Neural progenitor cell (in vitro differentiated cells): ENCODE results near the gene CXCL1. TPM values are rescaled to one million over a fixed set of nuclear protein-coding genes. Genes with fewer than 3 reads are reported as not detected.
"Not testable (repeated sequence)": the region's sequence is repeated elsewhere in the genome, so short reads cannot be mapped to it uniquely, and the experiment has no call there.

Source experiments
- DNase-seq: peaks from one replicate; pipeline ENCODE4 v3.0.0-alpha.2; 2016; ENCODE audit warnings: low spot score
- H2AFZ ChIP-seq: fragments of 200-600 bp; sonication (generic); replicated peaks from 2 replicates; pipeline ENCODE4 v1.6.1; 2016; ENCODE audit warnings: antibody characterized with exemption
- H3F3A ChIP-seq: fragments of 200-600 bp; sonication (generic); 2 replicates; pipeline ENCODE4 v1.6.1; 2016; ENCODE audit warnings: antibody characterized with exemption, low read depth
- H3K27ac ChIP-seq: fragments of 200-600 bp; sonication (generic); 2 replicates; pipeline ENCODE4 v1.5.1; 2016; ENCODE audit warnings: mild to moderate bottlenecking
- H3K27me3 ChIP-seq: fragments of 200-600 bp; sonication (generic); 2 replicates; pipeline ENCODE4 v1.6.1; 2016; ENCODE audit warnings: mild to moderate bottlenecking, moderate library complexity
- H3K36me3 ChIP-seq: fragments of 200-600 bp; sonication (generic); 2 replicates; pipeline ENCODE4 v1.5.1; 2016
- H3K4me1 ChIP-seq: fragments of 200-600 bp; sonication (generic); 2 replicates; pipeline ENCODE4 v1.6.1; 2016; ENCODE audit warnings: mixed run types
- H3K4me2 ChIP-seq: fragments of 200-600 bp; sonication (generic); 2 replicates; pipeline ENCODE4 v1.6.1; 2016
- H3K4me3 ChIP-seq: fragments of 200-600 bp; sonication (generic); 2 replicates; pipeline ENCODE4 v1.5.1; 2016
- H3K79me2 ChIP-seq: fragments of 200-600 bp; sonication (generic); 2 replicates; pipeline ENCODE4 v1.6.1; 2016; ENCODE audit warnings: low read depth
- H3K9ac ChIP-seq: fragments of 200-600 bp; sonication (generic); 2 replicates; pipeline ENCODE4 v1.6.1; 2016
- H3K9me3 ChIP-seq: fragments of 200-600 bp; sonication (generic); 2 replicates; pipeline ENCODE4 v1.5.1; 2016; ENCODE audit warnings: low read depth
- H4K20me1 ChIP-seq: fragments of 200-600 bp; sonication (generic); 2 replicates; pipeline ENCODE4 v1.6.1; 2016; ENCODE audit warnings: low read depth
- H3K27ac Mint-ChIP-seq: 3 replicates; pipeline ENCODE4 v1.8.0; 2021; ENCODE audit warnings: mixed read lengths
- H3K27me3 Mint-ChIP-seq: 2 replicates; pipeline ENCODE4 v1.8.0; 2022; ENCODE audit warnings: low read depth, mild to moderate bottlenecking, inconsistent platforms, moderate library complexity, mixed read lengths; ENCODE audit not compliant: insufficient read depth
- H3K36me3 Mint-ChIP-seq: 3 replicates; pipeline ENCODE4 v1.8.0; 2021; ENCODE audit warnings: mixed read lengths
- H3K4me1 Mint-ChIP-seq: 3 replicates; pipeline ENCODE4 v1.8.0; 2021; ENCODE audit warnings: mixed read lengths
- H3K4me3 Mint-ChIP-seq: 3 replicates; pipeline ENCODE4 v1.8.0; 2021; ENCODE audit warnings: mild to moderate bottlenecking, moderate library complexity, mixed read lengths
- H3K9me3 Mint-ChIP-seq: 3 replicates; pipeline ENCODE4 v1.8.0; 2020; ENCODE audit warnings: mixed read lengths
- EZH2 ChIP-seq: fragments of 200-600 bp; sonication (generic); IDR thresholded peaks from 2 replicates; pipeline ENCODE4 v1.6.1; 2017; ENCODE audit warnings: antibody characterized with exemption, mild to moderate bottlenecking, moderate library complexity
- EZH2phosphoT487 ChIP-seq: fragments of 200-600 bp; sonication (generic); IDR thresholded peaks from 2 replicates; pipeline ENCODE4 v1.6.1; 2017; ENCODE audit warnings: antibody characterized with exemption
- total RNA-seq: library from RNA; depleted of rRNA; stranded (reverse); fragments of >200 nt; gene quantifications from 2 replicates; pipeline ENCODE4 v1.2.3, GENCODE V29; 2015; ENCODE audit warnings: low replicate concordance
- TF ChIP-seq, protein P1 (sequence below): fragments of 200-600 bp; sonication (generic); IDR thresholded peaks from 2 replicates; pipeline ENCODE4 v1.5.1; 2017; ENCODE audit warnings: antibody characterized with exemption, mild to moderate bottlenecking

CXCL1 gene
- total RNA-seq, 1 donor from 2014 or later, result not detected

GRCh38 chr4:73897380-73898136, 28.4 kb downstream of the CXCL1 start:
- Mint-ChIP-seq H3K4me1 (peaks cover 10% of the 10 kb centered on the region), H3K36me3 (no peaks in the 10 kb centered on the region), H3K27me3 (peaks cover 4% of the 10 kb centered on the region), H3K4me3 (no peak overlapping the region), H3K9me3 (no peaks in the 10 kb centered on the region), H3K27ac (no peak overlapping the region)
- Histone ChIP-seq H2AFZ (no peak overlapping the region), H3K79me2 (no peaks in the 10 kb centered on the region), H3K9me3 (no peaks in the 10 kb centered on the region), H3K9ac (no peak overlapping the region), H3K4me3 (no peak overlapping the region), H3K27me3 (no peaks in the 10 kb centered on the region), H3K27ac (no peak overlapping the region), H3K4me2 (no peak overlapping the region), H3K36me3 (no peaks in the 10 kb centered on the region), H3F3A (no peaks in the 10 kb centered on the region), H3K4me1 (no peaks in the 10 kb centered on the region), H4K20me1 (no peaks in the 10 kb centered on the region)
- DNase-seq, result no peak
- TF ChIP-seq EZH2 (no peak), EZH2phosphoT487 (no peak)
- TF ChIP-seq, protein P1, sequence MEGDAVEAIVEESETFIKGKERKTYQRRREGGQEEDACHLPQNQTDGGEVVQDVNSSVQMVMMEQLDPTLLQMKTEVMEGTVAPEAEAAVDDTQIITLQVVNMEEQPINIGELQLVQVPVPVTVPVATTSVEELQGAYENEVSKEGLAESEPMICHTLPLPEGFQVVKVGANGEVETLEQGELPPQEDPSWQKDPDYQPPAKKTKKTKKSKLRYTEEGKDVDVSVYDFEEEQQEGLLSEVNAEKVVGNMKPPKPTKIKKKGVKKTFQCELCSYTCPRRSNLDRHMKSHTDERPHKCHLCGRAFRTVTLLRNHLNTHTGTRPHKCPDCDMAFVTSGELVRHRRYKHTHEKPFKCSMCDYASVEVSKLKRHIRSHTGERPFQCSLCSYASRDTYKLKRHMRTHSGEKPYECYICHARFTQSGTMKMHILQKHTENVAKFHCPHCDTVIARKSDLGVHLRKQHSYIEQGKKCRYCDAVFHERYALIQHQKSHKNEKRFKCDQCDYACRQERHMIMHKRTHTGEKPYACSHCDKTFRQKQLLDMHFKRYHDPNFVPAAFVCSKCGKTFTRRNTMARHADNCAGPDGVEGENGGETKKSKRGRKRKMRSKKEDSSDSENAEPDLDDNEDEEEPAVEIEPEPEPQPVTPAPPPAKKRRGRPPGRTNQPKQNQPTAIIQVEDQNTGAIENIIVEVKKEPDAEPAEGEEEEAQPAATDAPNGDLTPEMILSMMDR, result no peak

GRCh38 chr4:73899338-73899737, 30.1 kb downstream of the CXCL1 start:
- not testable (repeated sequence) for H3K9me3 Mint-ChIP-seq

DNA sequence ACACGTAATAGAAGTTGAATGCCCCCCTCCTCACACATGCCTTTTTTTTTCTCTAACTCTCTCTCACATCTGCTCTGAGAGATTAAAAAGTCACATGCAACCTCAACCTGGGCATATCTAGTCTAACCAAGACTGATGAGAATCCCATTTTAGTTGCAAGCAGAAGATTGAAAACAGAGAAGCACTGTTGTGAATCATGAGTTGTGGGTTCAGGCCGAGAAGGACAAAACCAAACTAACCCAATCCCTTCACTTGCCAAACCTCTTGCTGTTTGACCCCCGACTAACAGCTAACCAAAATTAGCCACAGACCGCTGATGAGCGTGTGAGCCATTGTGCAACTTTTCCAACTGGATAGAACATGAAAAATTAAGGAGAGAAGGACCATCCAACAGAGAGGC, 31.8 kb downstream of the CXCL1 start:
- Histone ChIP-seq H2AFZ (peak overlapping the region; percentile 17), H3K4me3 (no peak overlapping the region), H3K27ac (no peak overlapping the region), H3K79me2 (no peaks in the 10 kb centered on the region), H3K4me1 (no peaks in the 10 kb centered on the region), H3K36me3 (no peaks in the 10 kb centered on the region), H3K9ac (no peak overlapping the region), H4K20me1 (no peaks in the 10 kb centered on the region), H3K9me3 (no peaks in the 10 kb centered on the region), H3K4me2 (no peak overlapping the region), H3F3A (no peaks in the 10 kb centered on the region), H3K27me3 (no peaks in the 10 kb centered on the region)
- no peak for DNase-seq
- H3K4me3 Mint-ChIP-seq, result no peak overlapping the region
- TF ChIP-seq EZH2phosphoT487 (no peak), EZH2 (no peak)
- TF ChIP-seq, protein P1, result no peak
- peaks cover 2% of the 10 kb centered on the region for H3K27me3 Mint-ChIP-seq
- H3K4me1 Mint-ChIP-seq, result peaks cover 11% of the 10 kb centered on the region
- H3K36me3 Mint-ChIP-seq, result no peaks in the 10 kb centered on the region
- no peaks in the 10 kb centered on the region for H3K9me3 Mint-ChIP-seq
- no peak overlapping the region for H3K27ac Mint-ChIP-seq

More at GRCh38 chr4:73899338-73899737, 30.1 kb downstream of the CXCL1 start:
- H2AFZ ChIP-seq, H3K79me2 ChIP-seq, H3K4me1 ChIP-seq, H3K4me2 ChIP-seq, H3K36me3 ChIP-seq, H3K27me3 Mint-ChIP-seq, H3K4me3 ChIP-seq, H3F3A ChIP-seq, H3K9me3 ChIP-seq, H3K9ac ChIP-seq, H3K4me3 Mint-ChIP-seq, H3K36me3 Mint-ChIP-seq, H4K20me1 ChIP-seq, H3K27me3 ChIP-seq, DNase-seq, H3K27ac ChIP-seq, H3K27ac Mint-ChIP-seq: not testable (repeated sequence)
- H3K4me1 Mint-ChIP-seq, result peaks cover 12% of the 10 kb centered on the region

DNA sequence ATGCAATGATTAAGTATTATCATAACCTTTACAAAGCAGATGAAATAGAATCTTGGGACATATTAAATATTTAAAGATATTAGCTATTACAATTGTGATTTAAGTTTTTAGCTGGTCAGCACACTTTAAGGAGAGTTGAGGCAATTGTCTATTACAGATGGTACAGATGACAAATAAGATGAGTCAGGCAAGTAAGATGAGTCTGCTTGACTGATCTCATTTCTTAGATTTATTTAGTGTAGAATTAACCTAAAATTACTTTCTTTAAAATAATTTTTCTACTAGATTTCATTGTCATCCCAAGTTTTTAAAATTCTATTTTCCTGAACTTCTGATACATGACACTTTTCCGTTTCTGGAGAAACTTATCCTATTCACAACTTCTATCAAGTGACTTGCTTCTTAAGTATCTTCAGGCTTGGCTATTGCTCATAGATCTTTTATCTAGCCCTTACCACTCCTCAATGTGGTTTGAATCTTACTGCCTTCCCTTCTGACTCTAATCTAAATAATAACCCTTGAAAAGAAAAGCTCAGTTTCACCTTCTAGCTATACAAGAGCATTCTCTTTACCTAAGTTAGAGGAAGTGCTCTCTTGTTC, 32.9 kb downstream of the CXCL1 start:
- TF ChIP-seq, protein P1, result no peak
- TF ChIP-seq EZH2 (no peak), EZH2phosphoT487 (no peak)
- Histone ChIP-seq H3K27me3 (no peaks in the 10 kb centered on the region), H3K79me2 (no peaks in the 10 kb centered on the region), H4K20me1 (no peaks in the 10 kb centered on the region), H3K4me1 (no peaks in the 10 kb centered on the region), H3F3A (no peaks in the 10 kb centered on the region), H3K4me3 (no peak overlapping the region), H2AFZ (no peak overlapping the region), H3K27ac (no peak overlapping the region), H3K36me3 (no peaks in the 10 kb centered on the region), H3K9me3 (no peaks in the 10 kb centered on the region), H3K9ac (no peak overlapping the region), H3K4me2 (no peak overlapping the region)
- Mint-ChIP-seq H3K27ac (no peak overlapping the region), H3K36me3 (no peaks in the 10 kb centered on the region), H3K9me3 (no peaks in the 10 kb centered on the region), H3K4me1 (peaks cover 11% of the 10 kb centered on the region), H3K27me3 (peaks cover 2% of the 10 kb centered on the region), H3K4me3 (no peak overlapping the region)
- no peak for DNase-seq
